Right atrium auricular region (tissue), 2 donors: Measurements from ENCODE around the gene ATP6V0C. TPM values are rescaled to one million over a fixed set of nuclear protein-coding genes. Genes with fewer than 3 reads are reported as not detected.

Source experiments
- DNase-seq: peaks from one replicate; pipeline ENCODE4 v3.0.0-alpha.2; 2019; ENCODE audit warnings: low spot score
- H3K27ac ChIP-seq, 2 donors: fragments of 200-600 bp; sonication (generic); 1 replicate in 1 of 2; 2 replicates in 1 of 2; pipeline ENCODE4 v1.5.1; 2016 to 2019
- H3K27me3 ChIP-seq, 2 donors: fragments of 200-600 bp; sonication (generic); one replicate each; pipeline versions ENCODE4 v1.5.1 to v1.6.0; 2017 to 2019
- H3K36me3 ChIP-seq: fragments of 200-600 bp; sonication (generic); one replicate; pipeline ENCODE4 v1.5.1; 2016
- H3K4me1 ChIP-seq, 2 donors: fragments of 200-600 bp; sonication (generic); one replicate each; pipeline versions ENCODE4 v1.5.1 to v1.6.0; 2017 to 2019
- H3K4me3 ChIP-seq, 2 donors: fragments of 200-600 bp; sonication (generic); 1 replicate in 1 of 2; 2 replicates in 1 of 2; pipeline ENCODE4 v1.5.1; 2017 to 2019; ENCODE audit warnings: mild to moderate bottlenecking in 1 of 2, moderate library complexity in 1 of 2
- H3K9me3 ChIP-seq, 2 donors: fragments of 200-600 bp; sonication (generic); one replicate each; pipeline ENCODE4 v1.5.1; 2019
- total RNA-seq, 2 donors: library from RNA; depleted of rRNA; stranded (reverse); fragments of >200 nt; gene quantifications; one replicate each; pipeline ENCODE4 v1.1.0, GENCODE V29; 2016
- TF ChIP-seq, protein P1 (sequence below), 2 donors: fragments of 200-600 bp; sonication (generic); IDR thresholded peaks; one replicate each; pipeline ENCODE4 v1.5.1; 2019; ENCODE audit warnings: antibody characterized with exemption in 2 of 2

The ATP6V0C gene
- total RNA-seq, 2 donors from 2014 or later: 63.7 to 107 TPM

DNA sequence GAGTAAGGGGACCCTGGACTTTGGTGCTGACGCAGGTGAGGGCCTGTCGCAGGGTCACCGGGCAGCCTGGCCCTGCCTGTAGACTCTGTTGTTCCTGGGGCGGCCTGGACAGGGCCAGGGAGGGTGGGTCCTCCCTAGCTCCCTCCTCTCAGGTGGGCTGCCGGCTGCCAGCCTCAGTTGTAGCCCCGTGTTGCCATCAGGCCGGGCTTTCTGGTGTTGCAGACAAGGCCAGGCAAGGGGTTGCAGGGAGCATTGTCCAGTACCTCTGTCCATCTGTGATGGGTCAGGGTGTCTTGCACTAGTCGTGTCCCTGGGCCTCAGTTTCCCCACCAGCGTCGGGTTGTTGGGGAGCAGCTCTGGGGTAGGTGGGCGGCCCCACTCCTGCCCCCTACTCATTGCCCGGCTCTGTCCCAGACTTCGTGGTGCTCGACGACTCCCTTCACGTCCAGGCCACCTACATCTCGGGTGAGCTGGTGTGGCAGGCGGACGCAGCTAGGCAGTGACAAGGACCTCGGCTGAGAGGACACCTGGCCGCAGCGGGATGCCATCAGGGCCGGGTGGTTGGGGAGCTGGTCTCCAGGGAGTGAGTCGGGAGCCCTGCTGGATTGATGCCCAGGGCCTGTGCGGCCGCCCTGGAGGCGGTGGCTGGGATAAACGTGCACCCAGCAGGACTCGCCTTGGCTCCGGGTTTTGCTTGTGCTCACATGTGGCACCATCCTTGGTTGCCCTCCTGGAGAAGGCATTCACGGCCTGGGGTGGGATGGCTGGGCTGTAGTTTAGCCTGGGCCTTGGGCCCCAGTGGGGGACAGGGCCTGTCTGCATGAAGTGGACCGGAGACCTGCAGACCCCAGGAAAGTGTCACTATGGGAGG is 15.5 kb downstream of the ATP6V0C start:
- Histone ChIP-seq H3K36me3 (peaks cover 29% of the 10 kb centered on the region), H3K9me3 (no peaks in the 10 kb centered on the region), H3K4me3 (no peak overlapping the region), H3K27me3 (no peaks in the 10 kb centered on the region), H3K27ac (no peak overlapping the region), H3K4me1 (peaks cover 0 to 15% of the 10 kb centered on the region in 2 donors)
- TF ChIP-seq, protein P1, sequence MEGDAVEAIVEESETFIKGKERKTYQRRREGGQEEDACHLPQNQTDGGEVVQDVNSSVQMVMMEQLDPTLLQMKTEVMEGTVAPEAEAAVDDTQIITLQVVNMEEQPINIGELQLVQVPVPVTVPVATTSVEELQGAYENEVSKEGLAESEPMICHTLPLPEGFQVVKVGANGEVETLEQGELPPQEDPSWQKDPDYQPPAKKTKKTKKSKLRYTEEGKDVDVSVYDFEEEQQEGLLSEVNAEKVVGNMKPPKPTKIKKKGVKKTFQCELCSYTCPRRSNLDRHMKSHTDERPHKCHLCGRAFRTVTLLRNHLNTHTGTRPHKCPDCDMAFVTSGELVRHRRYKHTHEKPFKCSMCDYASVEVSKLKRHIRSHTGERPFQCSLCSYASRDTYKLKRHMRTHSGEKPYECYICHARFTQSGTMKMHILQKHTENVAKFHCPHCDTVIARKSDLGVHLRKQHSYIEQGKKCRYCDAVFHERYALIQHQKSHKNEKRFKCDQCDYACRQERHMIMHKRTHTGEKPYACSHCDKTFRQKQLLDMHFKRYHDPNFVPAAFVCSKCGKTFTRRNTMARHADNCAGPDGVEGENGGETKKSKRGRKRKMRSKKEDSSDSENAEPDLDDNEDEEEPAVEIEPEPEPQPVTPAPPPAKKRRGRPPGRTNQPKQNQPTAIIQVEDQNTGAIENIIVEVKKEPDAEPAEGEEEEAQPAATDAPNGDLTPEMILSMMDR (IDR thresholded peaks at IDR 0.05): no peak
- no peak for DNase-seq

DNA sequence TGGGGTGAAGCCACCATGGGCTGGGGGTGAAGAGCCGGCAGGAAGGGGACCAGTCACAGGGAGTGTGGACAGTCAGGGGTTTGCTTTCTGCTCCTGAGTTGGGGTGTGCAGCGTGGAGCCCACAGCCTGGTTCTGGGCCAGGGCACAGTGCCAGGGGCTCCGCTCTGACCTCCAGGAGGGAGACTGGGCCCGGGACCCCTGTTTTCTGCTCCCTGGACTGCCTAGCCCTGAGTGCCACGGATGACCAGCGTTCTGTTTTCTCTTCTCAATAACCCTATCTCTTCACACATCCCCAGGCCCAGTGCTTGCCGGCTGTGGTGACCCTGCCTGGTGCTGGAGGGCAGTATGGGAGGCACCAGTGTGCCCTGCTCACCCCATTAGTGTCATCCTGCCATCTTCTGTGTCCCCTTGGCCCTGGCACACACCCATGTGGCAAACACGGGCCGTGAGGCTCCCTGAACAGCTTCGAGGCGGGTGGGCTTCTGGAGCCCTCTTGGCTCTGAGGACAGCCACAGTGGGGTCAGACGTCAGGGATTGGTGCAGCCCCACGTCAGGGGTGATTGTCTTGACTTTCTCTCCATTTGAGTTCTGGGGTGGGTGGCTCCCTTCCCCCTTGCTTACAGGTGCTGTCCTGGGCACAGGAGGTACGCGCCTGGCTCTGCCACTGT is 16.3 kb downstream of the ATP6V0C start:
- Histone ChIP-seq H3K4me1 (peaks cover 0 to 15% of the 10 kb centered on the region in 2 donors), H3K9me3 (no peaks in the 10 kb centered on the region), H3K27me3 (no peaks in the 10 kb centered on the region), H3K4me3 (no peak overlapping the region), H3K36me3 (peaks cover 25% of the 10 kb centered on the region), H3K27ac (no peak overlapping the region)
- no peak for DNase-seq
- TF ChIP-seq, protein P1 (IDR thresholded peaks at IDR 0.05): no peak

DNA sequence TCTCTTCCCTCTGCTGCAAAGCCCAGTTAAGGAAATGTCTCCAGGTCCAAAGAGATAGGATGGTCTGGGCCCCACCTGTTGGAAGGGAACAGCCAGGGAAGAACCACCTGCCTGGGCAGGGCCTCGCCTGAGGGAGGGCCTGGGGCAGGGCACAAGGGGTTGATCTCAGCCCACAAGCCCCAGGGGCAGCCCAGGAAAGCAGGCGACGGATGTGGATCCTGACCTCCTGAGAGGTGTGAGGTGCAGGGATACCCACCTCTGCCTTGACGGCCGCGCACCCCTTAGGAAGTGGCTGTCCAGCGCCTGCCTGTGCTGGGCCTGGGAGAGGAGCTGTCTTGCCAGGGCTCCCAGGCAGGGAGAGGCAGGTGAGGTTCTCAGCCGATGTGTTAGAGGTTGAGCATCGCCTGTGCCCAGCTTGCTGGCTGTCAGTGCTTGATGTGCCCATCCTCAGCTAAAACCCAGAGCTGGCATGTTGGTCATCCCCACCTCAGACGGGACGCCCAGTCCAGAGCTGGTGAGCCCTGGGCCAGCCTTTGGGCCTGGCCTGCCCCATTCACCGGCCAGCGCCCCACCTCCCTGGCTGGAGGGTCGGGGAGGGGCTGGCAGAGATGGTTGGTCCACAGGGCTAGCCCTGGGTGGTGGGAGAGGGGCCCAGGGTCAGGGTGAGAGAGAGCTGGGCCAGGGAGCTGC is 17.0 kb downstream of the ATP6V0C start:
- TF ChIP-seq, protein P1 (IDR thresholded peaks at IDR 0.05): no peak
- H3K9me3 ChIP-seq: no peaks in the 10 kb centered on the region
- DNase-seq: no peak
- peaks cover 0 to 15% of the 10 kb centered on the region in 2 donors for H3K4me1 ChIP-seq
- peaks cover 25% of the 10 kb centered on the region for H3K36me3 ChIP-seq
- peak overlapping the region; percentile 95 to 97 for H3K27ac ChIP-seq
- no peak overlapping the region for H3K4me3 ChIP-seq
- no peaks in the 10 kb centered on the region for H3K27me3 ChIP-seq

DNA sequence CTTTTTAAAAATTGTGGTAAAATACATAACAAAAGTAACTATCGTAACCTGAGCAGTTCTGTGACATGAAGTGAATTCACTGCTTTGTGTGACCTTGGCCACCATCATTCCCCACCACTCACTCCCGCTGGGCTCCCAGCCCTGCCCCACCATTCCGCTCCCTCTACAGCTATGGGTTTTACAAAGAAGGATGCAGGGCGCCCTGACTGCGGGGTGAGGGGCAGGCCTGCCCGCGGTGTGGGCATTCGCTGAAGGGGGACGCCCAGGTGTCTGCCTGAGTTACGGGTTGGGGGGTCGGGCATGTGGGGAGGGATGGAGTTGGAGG is 17.6 kb downstream of the ATP6V0C start, which contains the start of gene CEMP1:
TSS of gene CEMP1 (minus strand) at position 38 of the 325 bp plus-strand sequence. CDS start 335 bp downstream, outside the sequence.
- H3K4me1 ChIP-seq: peaks cover 0 to 18% of the 10 kb centered on the region in 2 donors
- DNase-seq: no peak
- TF ChIP-seq, protein P1 (IDR thresholded peaks at IDR 0.05): no peak
- H3K27ac ChIP-seq: peak within 1 kb of the TSS; percentile 95 to 97
- H3K4me3 ChIP-seq: peak within 1 kb of the TSS; percentile 65 to 76
- peaks cover 25% of the 10 kb centered on the region for H3K36me3 ChIP-seq
- no peaks in the 10 kb centered on the region for H3K9me3 ChIP-seq
- no peaks in the 10 kb centered on the region for H3K27me3 ChIP-seq

DNA sequence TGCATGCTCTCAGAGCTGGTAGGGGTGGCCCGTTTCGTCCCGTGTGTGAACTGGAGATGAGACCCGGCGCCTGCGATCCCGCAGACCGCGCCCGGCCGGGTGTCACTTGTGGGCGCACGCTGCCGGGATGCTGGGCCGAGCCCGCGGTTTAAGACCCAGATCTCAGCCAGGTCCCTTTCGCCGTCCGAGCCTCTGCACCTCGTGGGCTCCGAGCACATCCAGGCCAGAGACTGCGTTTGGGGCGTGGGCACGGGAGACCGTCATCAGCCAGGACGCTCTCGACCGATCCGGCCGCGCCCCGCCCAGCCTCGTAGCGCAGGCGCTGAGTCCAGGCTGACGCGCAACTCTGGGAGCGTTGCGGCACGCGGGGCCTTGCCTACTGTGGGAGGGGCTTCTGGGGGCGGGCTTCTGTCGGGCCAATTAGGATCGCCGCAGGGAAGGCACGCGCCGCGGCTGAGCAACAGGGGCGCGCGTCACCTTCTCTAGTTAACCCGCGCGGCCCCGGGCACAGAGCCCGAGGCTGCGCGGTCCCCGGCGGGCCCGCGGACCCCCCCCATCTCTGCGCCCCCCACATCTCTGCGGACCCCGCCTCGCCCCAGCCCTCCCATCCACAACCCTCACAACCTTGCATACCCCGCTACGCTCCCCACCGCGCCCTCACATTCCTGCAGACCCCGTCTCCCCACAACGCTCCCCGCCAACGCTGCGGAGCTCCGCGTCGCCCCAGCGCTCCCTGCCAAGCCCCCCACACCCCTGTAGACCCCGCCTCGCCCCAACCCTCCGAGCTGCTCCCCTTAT is 18.1 kb downstream of the ATP6V0C start:
- peak; percentile 99 for DNase-seq
- H3K36me3 ChIP-seq: peaks cover 25% of the 10 kb centered on the region
- TF ChIP-seq, protein P1 (IDR thresholded peaks at IDR 0.05): no peak
- no peaks in the 10 kb centered on the region for H3K27me3 ChIP-seq
- peak overlapping the region; percentile 95 to 97 for H3K27ac ChIP-seq
- H3K4me1 ChIP-seq: peaks cover 0 to 23% of the 10 kb centered on the region in 2 donors
- H3K4me3 ChIP-seq: peak overlapping the region; percentile 65 to 76
- no peaks in the 10 kb centered on the region for H3K9me3 ChIP-seq
